Activated CD8-positive, alpha-beta memory T cell treated with anti-CD3 and anti-CD28 coated beads for 24 hours (primary cell): ENCODE results near the gene FBXO38.

Experiments
- DNase-seq: peaks from one replicate; pipeline ENCODE4 v3.0.0-alpha.2; 2020

FBXO38 gene

DNA sequence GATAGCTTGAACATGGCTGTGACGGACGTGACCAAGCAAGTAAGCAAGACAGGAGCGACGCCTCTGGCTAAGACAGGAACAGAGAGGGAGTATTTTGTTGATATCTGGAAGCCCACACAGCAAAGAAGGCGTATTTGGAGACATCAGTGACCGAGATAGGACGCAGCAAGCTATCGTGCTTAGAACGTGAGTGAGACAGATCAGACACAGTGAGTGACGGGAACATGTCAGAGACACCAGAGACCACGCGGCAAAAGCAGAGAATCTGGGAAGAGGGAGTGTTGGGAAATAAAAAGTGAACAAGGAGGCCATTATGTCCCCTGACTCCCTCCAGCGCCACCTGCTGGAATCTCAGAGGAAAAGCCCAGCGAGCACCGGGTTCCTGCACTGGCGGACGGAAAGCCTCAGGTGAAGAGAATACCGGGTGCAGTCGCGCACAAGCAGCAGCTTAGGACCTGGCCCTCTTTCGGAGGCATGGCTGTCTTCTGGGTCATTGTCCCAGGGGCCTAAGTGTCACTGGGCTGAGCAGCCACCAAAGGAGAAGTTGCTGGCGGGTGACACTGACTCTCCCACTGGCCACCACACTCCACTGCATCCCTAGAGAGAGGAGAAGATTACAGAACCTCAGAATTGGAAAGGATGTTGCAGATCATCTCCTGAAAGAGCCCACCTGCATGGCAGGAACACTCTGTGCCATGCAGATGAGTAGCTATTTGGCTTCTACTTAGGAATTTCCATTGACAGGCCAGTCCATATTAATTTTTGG lies 99.1 kb downstream of the FBXO38 start:
- peak; percentile 82 for DNase-seq

DNA sequence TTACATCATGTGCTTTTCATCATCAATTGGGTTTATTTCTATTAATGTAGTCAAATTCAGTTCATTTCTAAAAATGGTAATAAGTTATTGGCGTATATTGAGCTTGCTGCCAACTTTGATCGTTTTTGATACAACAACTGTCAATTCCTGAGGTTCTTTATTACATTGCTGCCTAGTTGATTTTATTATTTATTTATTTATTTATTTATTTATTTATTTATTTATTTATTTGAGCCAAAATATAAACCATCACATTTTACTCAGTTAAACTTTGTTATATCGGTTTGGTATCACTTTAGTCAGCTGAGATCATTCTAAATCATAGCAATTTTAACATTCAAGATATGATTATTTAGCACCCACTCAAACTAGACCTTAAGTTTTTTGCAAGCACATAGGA lies 100.0 kb downstream of the FBXO38 start:
- no peak for DNase-seq

DNA sequence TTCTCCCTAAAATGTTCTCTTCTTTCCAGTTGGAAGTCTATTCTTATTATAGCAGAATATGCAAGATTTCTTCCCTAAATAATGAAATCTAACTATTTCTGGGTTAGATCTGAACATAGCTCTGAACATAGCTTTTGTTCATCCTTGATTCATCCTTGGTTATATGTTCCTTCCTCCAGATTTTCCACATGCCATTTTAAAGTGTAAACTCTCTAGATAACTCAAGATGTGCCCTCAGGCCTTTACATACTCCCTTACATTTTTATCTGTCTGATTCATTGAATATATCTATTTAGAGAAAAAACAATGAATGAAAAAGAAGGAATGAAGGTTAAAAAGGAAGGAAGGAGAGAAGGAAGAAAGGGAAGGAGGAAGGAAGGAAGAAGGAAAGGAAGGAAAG lies 100.9 kb downstream of the FBXO38 start:
- DNase-seq: no peak

DNA sequence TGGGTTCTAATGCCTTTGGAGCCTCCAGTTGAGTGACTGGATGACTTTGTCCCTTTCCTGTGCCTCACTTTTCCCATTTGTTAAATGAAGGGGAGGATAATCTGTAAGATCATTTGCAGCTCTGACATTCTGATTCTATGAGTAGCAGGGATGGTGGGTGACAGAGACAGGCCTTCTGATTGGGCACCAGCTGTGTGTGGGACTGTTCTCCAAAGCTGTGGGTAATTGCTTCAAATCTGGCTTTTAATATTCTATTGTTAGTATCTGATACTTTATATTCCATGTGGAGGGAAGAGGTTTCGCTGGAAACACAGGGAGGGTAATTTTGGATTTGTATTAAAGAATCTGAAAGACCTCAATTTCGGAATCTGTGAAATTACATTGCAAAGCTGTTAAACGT lies 102.7 kb downstream of the FBXO38 start:
- DNase-seq: no peak

DNA sequence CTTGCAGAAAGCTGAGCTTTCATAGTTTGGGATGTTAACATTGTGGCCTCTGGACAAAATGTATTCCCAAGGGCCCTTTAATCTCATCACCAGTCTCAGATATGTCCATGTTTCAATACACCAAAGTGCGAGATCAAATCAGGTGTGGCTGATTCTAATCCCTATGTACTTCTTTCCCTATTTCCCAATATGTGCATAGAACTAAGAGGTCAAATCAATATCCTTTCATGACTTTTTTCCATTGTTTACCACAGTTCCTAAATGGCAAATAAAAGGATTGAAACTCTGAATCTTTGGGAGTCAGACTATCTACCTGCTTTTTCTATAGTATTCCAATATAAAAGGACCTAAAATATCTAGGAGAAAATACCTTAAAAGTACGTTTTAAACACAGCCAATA lies 105.0 kb downstream of the FBXO38 start:
- no peak for DNase-seq

DNA sequence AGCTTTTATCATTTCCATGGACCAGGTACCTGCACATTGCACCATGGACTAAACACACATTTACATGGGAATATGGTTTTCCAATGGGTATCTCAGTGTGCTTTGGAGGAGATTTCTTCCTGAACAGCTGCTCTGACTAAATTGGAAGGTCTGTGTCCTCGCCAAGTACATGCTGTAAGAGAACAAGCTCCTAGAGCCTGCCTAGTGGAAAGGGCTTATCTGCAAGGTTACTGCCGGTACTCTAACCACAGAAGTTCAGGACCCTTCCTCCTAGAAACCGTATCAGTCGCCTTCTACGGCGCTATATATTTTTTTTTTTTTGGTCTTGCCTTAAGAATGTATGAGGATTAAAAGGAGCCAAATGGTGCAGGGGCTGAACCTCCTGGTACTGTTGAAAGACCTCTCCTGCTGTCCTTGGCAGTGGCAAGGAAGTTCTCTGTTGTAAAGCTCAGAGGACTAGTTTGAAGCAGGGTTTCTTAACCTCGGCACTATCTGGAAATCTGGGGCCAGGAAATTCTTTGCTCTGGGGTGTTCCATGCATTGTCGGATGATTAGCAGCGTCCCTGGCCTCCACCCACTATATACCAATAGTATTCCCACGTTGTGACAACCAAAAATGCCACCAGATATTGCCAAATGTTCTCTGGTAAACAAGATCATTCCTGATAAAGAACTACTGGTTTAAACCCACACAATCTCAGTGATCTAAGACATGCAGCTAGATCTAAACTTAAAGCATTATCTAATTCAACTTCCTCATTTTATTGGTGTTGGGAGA lies 107.4 kb downstream of the FBXO38 start:
- no peak for DNase-seq

DNA sequence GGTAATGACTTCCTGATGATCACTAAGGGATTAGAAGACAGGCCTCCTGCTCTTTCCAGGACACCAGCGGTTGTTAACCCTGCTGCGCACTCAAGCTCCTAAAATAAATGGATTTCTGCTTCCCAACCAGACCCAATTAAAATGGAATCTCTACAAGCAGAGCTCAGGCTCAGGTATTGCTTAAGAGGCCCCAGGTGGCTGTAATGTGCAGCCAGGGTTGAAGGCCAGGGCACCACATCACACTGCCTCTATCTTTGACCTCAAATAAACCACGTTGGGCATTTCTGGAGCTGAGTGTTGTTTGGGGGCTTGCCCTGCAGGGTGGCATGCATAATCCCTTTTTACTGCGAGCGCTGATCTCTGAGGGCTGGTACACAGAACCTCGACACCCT lies 108.0 kb downstream of the FBXO38 start:
- no peak for DNase-seq

DNA sequence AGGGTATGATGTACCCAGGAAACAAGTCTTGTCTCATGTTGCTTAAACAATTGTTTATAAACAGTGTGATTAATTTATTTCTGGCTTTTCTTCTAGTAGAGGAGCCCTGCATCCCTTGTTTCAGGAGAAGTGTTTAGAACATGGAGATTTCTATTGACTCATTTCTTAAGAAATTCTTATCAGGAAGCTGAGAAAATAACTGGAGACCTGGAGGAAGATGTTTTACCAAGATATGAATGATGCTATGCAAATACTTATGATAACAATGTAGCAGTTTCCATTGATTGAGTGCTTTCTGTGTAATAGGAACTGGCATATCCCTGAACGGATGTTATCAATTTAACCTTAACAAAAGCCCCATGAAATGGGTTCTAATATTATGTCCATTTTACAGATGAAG lies 108.6 kb downstream of the FBXO38 start:
- DNase-seq: no peak
